NCI-H146 treated with DMSO at 0.1 percent for 48 hours (cell line): ENCODE data around the gene CGRRF1.

Experiments
- DNase-seq: peaks from one replicate; lab custom pipeline; 2025; ENCODE audit not compliant: unreplicated experiment; lab: John Stamatoyannopoulos, UW

Gene CGRRF1

DNA sequence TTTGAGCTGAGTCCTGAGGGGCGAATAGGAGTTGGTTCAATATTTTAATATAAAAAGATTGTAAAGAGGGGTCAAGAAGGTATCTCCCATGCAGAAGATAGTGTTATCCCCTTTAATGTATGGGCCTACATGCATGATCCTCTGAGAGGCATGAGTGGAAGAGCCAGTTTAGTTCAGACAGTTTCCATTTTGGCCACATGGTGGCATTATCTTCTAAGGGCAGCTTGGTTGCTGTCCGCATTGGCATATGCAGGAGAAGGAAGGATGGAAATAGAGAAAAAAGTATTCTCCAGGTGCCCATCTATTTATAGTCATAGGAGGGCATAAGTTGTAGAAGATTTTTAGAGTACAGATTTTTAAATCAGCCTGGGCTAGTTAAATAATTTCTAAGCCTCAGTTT, 62.6 kb downstream of the CGRRF1 start:
- no peak for DNase-seq

DNA sequence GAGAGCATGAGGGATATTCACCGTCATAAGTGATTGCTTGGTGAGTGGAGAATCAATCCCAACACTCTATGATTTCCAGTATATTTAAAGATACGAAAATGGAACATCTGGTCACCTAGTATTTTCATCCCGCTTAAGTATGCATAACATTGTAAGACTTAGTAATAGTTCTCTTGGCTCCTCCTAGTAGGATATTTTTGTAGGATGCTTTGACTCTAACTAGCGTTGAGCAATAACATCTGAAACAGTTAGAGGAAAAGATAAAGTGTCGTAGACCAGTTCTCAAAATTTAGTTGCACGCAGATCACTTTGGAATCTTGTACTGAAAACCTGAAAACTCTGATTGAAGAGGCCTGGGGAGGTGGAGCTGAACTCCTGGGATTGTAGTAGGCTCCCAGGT, 64.8 kb downstream of the CGRRF1 start:
- no peak for DNase-seq

DNA sequence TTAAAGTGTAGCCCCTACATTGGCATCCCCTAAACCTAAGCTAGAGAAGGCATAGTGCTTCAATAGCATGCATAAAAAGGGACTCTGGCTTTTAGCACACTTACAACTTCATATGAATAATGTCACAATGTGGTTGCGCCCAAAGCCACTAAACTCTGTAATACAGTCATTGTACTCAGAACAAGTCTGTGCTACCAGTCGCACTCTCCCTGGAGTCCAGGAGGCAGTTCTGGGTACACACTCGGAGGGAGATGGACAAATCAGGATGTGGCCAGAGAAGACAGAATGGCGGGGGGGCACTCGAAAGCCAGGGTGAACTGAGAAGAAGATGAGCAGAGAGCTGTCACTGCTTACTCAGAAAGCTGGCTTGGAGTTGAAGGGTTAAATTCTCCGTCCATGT, 67.8 kb downstream of the CGRRF1 start:
- no peak for DNase-seq

GRCh38 chr14:54577977-54578376, 68.3 kb downstream of the CGRRF1 start:
- no peak for DNase-seq

GRCh38 chr14:54579621-54580020, 69.9 kb downstream of the CGRRF1 start:
- no peak for DNase-seq

- no peak for DNase-seq
Observed at GRCh38 chr14:54580933-54581332, 71.2 kb downstream of the CGRRF1 start.

DNA sequence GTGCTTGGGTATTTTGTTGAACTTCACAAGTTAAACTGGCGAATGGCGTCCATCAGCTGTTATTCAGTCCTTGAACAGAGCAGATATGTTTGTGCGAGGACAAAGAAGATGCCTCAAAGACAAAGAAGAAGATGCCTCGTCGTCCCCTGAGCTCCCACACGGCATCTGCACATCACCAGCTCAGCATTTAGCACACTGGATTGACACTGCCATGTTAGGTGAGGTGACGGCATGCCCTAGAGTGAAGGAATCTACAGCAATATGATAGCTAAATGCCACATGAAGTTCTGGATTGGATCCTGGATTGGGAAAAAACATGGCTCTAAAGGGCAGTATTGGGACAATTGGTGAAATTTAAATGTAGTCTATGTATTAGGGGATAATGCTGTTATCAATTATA, 72.6 kb downstream of the CGRRF1 start:
- DNase-seq = no peak

DNA sequence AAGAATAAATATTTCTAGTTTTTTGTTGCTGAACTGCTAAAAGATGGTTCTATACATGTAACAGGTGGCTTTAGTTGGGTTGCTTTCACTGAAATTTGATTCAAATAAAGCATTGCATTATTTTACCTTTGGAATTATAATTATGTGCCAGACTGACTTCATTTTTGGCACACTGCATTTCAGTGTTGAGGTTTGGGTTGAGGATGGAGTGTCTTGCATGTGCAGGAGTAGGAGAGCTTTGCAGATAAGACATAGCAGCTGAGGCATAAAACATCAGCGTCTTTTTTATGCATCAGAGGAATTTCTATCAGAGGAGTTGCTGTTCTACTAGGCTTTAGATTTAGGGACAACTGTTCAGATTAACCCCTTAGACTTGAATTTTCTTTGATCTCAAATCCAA, 74.4 kb downstream of the CGRRF1 start:
- no peak for DNase-seq

GRCh38 chr14:54585214-54585613, 75.5 kb downstream of the CGRRF1 start:
- DNase-seq = no peak
